Mononuclear cell (primary cell): Measurements from ENCODE around the gene ARG2. TPM values are rescaled to one million over a fixed set of nuclear protein-coding genes. Genes with fewer than 3 reads are reported as not detected.

Experiments
- H3K27me3 ChIP-seq: 2 replicates; pipeline ENCODE4 v1.6.0; 2011; ENCODE audit warnings: low read length, control low read depth; ENCODE audit not compliant: insufficient read depth
- H3K4me1 ChIP-seq: 2 replicates; pipeline ENCODE4 v1.5.1; 2011; ENCODE audit warnings: mild to moderate bottlenecking, low read length, control low read depth; ENCODE audit not compliant: insufficient read depth
- H3K4me3 ChIP-seq: 2 replicates; pipeline ENCODE4 v1.5.1; 2011; ENCODE audit warnings: mild to moderate bottlenecking, low read length, moderate library complexity
- H3K9me3 ChIP-seq: 2 replicates; pipeline ENCODE4 v1.5.1; 2011; ENCODE audit warnings: low read depth, mild to moderate bottlenecking, control low read depth, low read length
- total RNA-seq: library from RNA; depleted of rRNA; stranded (reverse); fragments of >200 nt; gene quantifications from one replicate; pipeline ENCODE4 v1.2.3, GENCODE V29; 2012

The ARG2 gene
- total RNA-seq, 1 donor, result 3.3 TPM

- Histone ChIP-seq H3K9me3 (no peaks in the 10 kb centered on the region), H3K27me3 (no peaks in the 10 kb centered on the region), H3K4me1 (peaks cover 42% of the 10 kb centered on the region), H3K4me3 (peak overlapping the region; percentile 90)
Measured at GRCh38 chr14:67675219-67675582, 55.5 kb downstream of the ARG2 start.

- H3K27me3 ChIP-seq, result no peaks in the 10 kb centered on the region
- no peaks in the 10 kb centered on the region for H3K9me3 ChIP-seq
- H3K4me3 ChIP-seq, result no peak overlapping the region
- H3K4me1 ChIP-seq, result peaks cover 30% of the 10 kb centered on the region
Measured at GRCh38 chr14:67679006-67679405, 59.3 kb downstream of the ARG2 start.

- Histone ChIP-seq H3K27me3 (no peaks in the 10 kb centered on the region), H3K9me3 (no peaks in the 10 kb centered on the region), H3K4me1 (peaks cover 26% of the 10 kb centered on the region), H3K4me3 (no peak overlapping the region)
Measured at GRCh38 chr14:67680121-67680602, 60.4 kb downstream of the ARG2 start.

- H3K9me3 ChIP-seq, result no peaks in the 10 kb centered on the region
Measured at GRCh38 chr14:67680941-67681340, 61.2 kb downstream of the ARG2 start.

GRCh38 chr14:67683842-67684241 is 64.1 kb downstream of the ARG2 start:
- Histone ChIP-seq H3K9me3 (no peaks in the 10 kb centered on the region), H3K4me1 (peaks cover 18% of the 10 kb centered on the region), H3K4me3 (no peak overlapping the region), H3K27me3 (no peaks in the 10 kb centered on the region)

More at GRCh38 chr14:67680941-67681340, 61.2 kb downstream of the ARG2 start:
- Histone ChIP-seq H3K27me3 (no peaks in the 10 kb centered on the region), H3K4me1 (peaks cover 18% of the 10 kb centered on the region), H3K4me3 (no peak overlapping the region)

- Histone ChIP-seq H3K4me1 (peaks cover 13% of the 10 kb centered on the region), H3K27me3 (no peaks in the 10 kb centered on the region), H3K9me3 (no peaks in the 10 kb centered on the region), H3K4me3 (no peak overlapping the region)
Measured at GRCh38 chr14:67690011-67690410, 70.3 kb downstream of the ARG2 start.

- Histone ChIP-seq H3K27me3 (no peaks in the 10 kb centered on the region), H3K9me3 (no peaks in the 10 kb centered on the region), H3K4me3 (peak overlapping the region; percentile 66), H3K4me1 (peaks cover 19% of the 10 kb centered on the region)
Measured at GRCh38 chr14:67694791-67695393, 75.2 kb downstream of the ARG2 start.

GRCh38 chr14:67695394-67695949 is 75.8 kb downstream of the ARG2 start, which contains the start of gene RDH11:
Gene RDH11, minus strand, starts transcription at chr14:67695764. Its CDS starts 61 bp downstream, at chr14:67695703.
- Histone ChIP-seq H3K9me3 (no peaks in the 10 kb centered on the region), H3K27me3 (no peaks in the 10 kb centered on the region), H3K4me1 (peaks cover 19% of the 10 kb centered on the region), H3K4me3 (peak within 1 kb of the TSS; percentile 66)

GRCh38 chr14:67697006-67697405 is 77.3 kb downstream of the ARG2 start:
- Histone ChIP-seq H3K27me3 (no peaks in the 10 kb centered on the region), H3K4me1 (peaks cover 28% of the 10 kb centered on the region), H3K9me3 (no peaks in the 10 kb centered on the region), H3K4me3 (no peak overlapping the region)

GRCh38 chr14:67698179-67698578 is 78.5 kb downstream of the ARG2 start:
- H3K9me3 ChIP-seq, result no peaks in the 10 kb centered on the region
- no peaks in the 10 kb centered on the region for H3K27me3 ChIP-seq
- H3K4me1 ChIP-seq, result peaks cover 29% of the 10 kb centered on the region
- no peak overlapping the region for H3K4me3 ChIP-seq

Other genes with a start within 250 kb of the ARG2 start
- 3.9 TPM for gene PLEK2, start 207.8 kb upstream of the ARG2 start, total RNA-seq
- gene TMEM229B, start 131.2 kb upstream of the ARG2 start, total RNA-seq, result 8.2 TPM
- not detected for gene PLEKHH1, start 86.6 kb upstream of the ARG2 start, total RNA-seq
- gene PIGH, start 19.7 kb upstream of the ARG2 start, total RNA-seq, result 39.4 TPM
- 30.0 TPM for gene VTI1B, start 54.7 kb downstream of the ARG2 start, total RNA-seq
- gene RDH11, start 75.8 kb downstream of the ARG2 start, total RNA-seq, result 43.3 TPM
- gene RDH12, start 82.0 kb downstream of the ARG2 start, total RNA-seq, result not detected
- 24.3 TPM for gene ZFYVE26, start 196.7 kb downstream of the ARG2 start, total RNA-seq
- gene RAD51B, start 199.9 kb downstream of the ARG2 start, total RNA-seq, result 21.4 TPM